K562 (cell line): ENCODE data around the gene PRELID1. TPM values are rescaled to one million over a fixed set of nuclear protein-coding genes. Genes with fewer than 3 reads are reported as not detected.

Source experiments
- ARID2 ChIP-seq: fragments of 450-650 bp; IDR thresholded peaks from 2 replicates; pipeline ENCODE4 v1.6.1; 2017; ENCODE audit warnings: antibody characterized with exemption, mild to moderate bottlenecking
- BRD9 ChIP-seq: fragments of 450-650 bp; IDR thresholded peaks from 2 replicates; pipeline ENCODE4 v1.6.1; 2018; ENCODE audit warnings: low read depth; ENCODE audit not compliant: partially characterized antibody
- EHMT2 ChIP-seq: fragments of 450-650 bp; IDR thresholded peaks from 2 replicates; pipeline ENCODE4 v1.6.1; 2018; ENCODE audit warnings: antibody characterized with exemption
- FOXK2 ChIP-seq, 2 experiments: fragments of 450-650 bp; IDR thresholded peaks in 1 of 2; conservative IDR thresholded peaks in 1 of 2; 2 replicates each; pipeline ENCODE4 v1.6.1; 2016; ENCODE audit warnings: low read depth in 2 of 2, mild to moderate bottlenecking in 1 of 2
- FOXP1 ChIP-seq: sonication (generic); formaldehyde crosslinking; IDR thresholded peaks from 2 replicates; pipeline ENCODE4 v1.8.0; 2022; ENCODE audit warnings: mild to moderate bottlenecking, missing genetic modification reagents
- GTF2E2 ChIP-seq: fragments of 200-800 bp; sonication (Bioruptor generic); IDR thresholded peaks from 2 replicates; pipeline ENCODE4 v1.6.1; 2016; ENCODE audit warnings: missing genetic modification characterization, missing compliant biosample characterization
- HMG20B ChIP-seq: fragments of 250-450 bp; sonication (Bioruptor Pico); IDR thresholded peaks from 2 replicates; pipeline ENCODE4 v1.5.0; 2021; ENCODE audit warnings: mild to moderate bottlenecking
- KAT8 ChIP-seq: fragments of 450-650 bp; IDR thresholded peaks from 2 replicates; pipeline ENCODE4 v1.6.1; 2016; ENCODE audit warnings: low read depth, mild to moderate bottlenecking
- MBD2 ChIP-seq: sonication (generic); IDR thresholded peaks from 2 replicates; pipeline ENCODE4 v1.6.1; 2016; ENCODE audit warnings: low read depth, borderline replicate concordance
- NEUROD1 ChIP-seq: fragments of 150-350 bp; IDR thresholded peaks from 2 replicates; pipeline ENCODE4 v1.6.1; 2014; ENCODE audit warnings: borderline replicate concordance, low read length, low read depth; ENCODE audit not compliant: partially characterized antibody
- PTTG1 ChIP-seq: fragments of 450-650 bp; IDR thresholded peaks from 2 replicates; pipeline ENCODE4 v1.6.1; 2016; ENCODE audit warnings: low read depth, mild to moderate bottlenecking, missing genetic modification characterization, missing compliant biosample characterization
- SAFB2 ChIP-seq: fragments of 200-400 bp; formaldehyde crosslinking; IDR thresholded peaks from 2 replicates; pipeline ENCODE4 v1.6.1; 2018; ENCODE audit warnings: borderline replicate concordance, low read length, low read depth, moderate library complexity; ENCODE audit not compliant: severe bottlenecking
- TCF3 ChIP-seq: sonication (generic); formaldehyde crosslinking; IDR thresholded peaks from 2 replicates; pipeline ENCODE4 v1.4.0; 2020; ENCODE audit warnings: mild to moderate bottlenecking, missing genetic modification reagents
- TOE1 ChIP-seq, 2 experiments: fragments of 450-650 bp in 1 of 2; sonication (generic) in 1 of 2; formaldehyde crosslinking in 1 of 2; IDR thresholded peaks; 2 replicates each; pipeline versions ENCODE4 v1.7.1 to v1.8.0; 2016 to 2022; ENCODE audit warnings: borderline replicate concordance in 2 of 2, mild to moderate bottlenecking in 2 of 2, antibody characterized with exemption in 1 of 2, inconsistent platforms in 1 of 2, low read depth in 1 of 2, missing genetic modification reagents in 1 of 2, moderate library complexity in 1 of 2
- ZBTB1 ChIP-seq: sonication (generic); formaldehyde crosslinking; IDR thresholded peaks from 2 replicates; pipeline ENCODE4 v1.8.1; 2023; ENCODE audit warnings: missing genetic modification reagents, low read depth, mild to moderate bottlenecking, borderline replicate concordance
- ZNF197 ChIP-seq: fragments of 200-800 bp; sonication (Bioruptor generic); IDR thresholded peaks from 2 replicates; pipeline ENCODE4 v1.6.1; 2016; ENCODE audit warnings: low read depth, missing genetic modification characterization, missing compliant biosample characterization
- ZNF408 ChIP-seq: fragments of 250-450 bp; sonication (Bioruptor Pico); IDR thresholded peaks from 2 replicates; pipeline ENCODE4 v1.4.0; 2020; ENCODE audit warnings: low read depth, mild to moderate bottlenecking, moderate library complexity
- polyA plus RNA-seq, 8 experiments: library from polyadenylated mRNA; depleted of rRNA in 4 of 8; stranded (reverse) in 5 of 8; unstranded in 3 of 8; fragments of >200 nt; fragmentation: Nextera tagmentation in 2 of 8; fragmentation: Illumina TruSeq in 1 of 8; extraction: Ambion mirVana in 2 of 8; extraction: Trizol in 1 of 8; gene quantifications; 2 replicates each; pipeline versions ENCODE4 v1.2.1 to v1.2.3, GENCODE V29; 2011 to 2014; ENCODE audit warnings: inconsistent platforms in 1 of 8, missing spikeins in 1 of 8
- total RNA-seq, 7 experiments: library from RNA; depleted of rRNA in 6 of 7; stranded (reverse); fragments of >200 nt in 6 of 7; fragmentation: Illumina TruSeq in 2 of 7; extraction: Trizol in 2 of 7; gene quantifications; 2 replicates each; pipeline versions ENCODE4 v1.2.1 to v1.2.3, GENCODE V29; 2011 to 2021; ENCODE audit warnings: low replicate concordance in 1 of 7
- TF ChIP-seq, protein P1 (sequence below): fragments of 250-450 bp; sonication (Bioruptor Pico); IDR thresholded peaks from 2 replicates; pipeline ENCODE4 v1.4.0; 2020; ENCODE audit warnings: mild to moderate bottlenecking, moderate library complexity
- TF ChIP-seq, protein P2 (sequence below): IDR thresholded peaks from 2 replicates; pipeline ENCODE4 v1.6.1; 2016; ENCODE audit warnings: missing genetic modification characterization, missing compliant biosample characterization
- TF ChIP-seq, protein P3 (sequence below): fragments of 450-650 bp; IDR thresholded peaks from 2 replicates; pipeline ENCODE4 v1.7.1; 2018; ENCODE audit warnings: mild to moderate bottlenecking, low read depth; ENCODE audit not compliant: partially characterized antibody

The PRELID1 gene
- total and polyA plus RNA-seq, 9 of the 15 experiments (the other 6 are each of a cell fraction or from before 2014, with no cell fraction given) = 40.1 to 484 (median 340) TPM

DNA sequence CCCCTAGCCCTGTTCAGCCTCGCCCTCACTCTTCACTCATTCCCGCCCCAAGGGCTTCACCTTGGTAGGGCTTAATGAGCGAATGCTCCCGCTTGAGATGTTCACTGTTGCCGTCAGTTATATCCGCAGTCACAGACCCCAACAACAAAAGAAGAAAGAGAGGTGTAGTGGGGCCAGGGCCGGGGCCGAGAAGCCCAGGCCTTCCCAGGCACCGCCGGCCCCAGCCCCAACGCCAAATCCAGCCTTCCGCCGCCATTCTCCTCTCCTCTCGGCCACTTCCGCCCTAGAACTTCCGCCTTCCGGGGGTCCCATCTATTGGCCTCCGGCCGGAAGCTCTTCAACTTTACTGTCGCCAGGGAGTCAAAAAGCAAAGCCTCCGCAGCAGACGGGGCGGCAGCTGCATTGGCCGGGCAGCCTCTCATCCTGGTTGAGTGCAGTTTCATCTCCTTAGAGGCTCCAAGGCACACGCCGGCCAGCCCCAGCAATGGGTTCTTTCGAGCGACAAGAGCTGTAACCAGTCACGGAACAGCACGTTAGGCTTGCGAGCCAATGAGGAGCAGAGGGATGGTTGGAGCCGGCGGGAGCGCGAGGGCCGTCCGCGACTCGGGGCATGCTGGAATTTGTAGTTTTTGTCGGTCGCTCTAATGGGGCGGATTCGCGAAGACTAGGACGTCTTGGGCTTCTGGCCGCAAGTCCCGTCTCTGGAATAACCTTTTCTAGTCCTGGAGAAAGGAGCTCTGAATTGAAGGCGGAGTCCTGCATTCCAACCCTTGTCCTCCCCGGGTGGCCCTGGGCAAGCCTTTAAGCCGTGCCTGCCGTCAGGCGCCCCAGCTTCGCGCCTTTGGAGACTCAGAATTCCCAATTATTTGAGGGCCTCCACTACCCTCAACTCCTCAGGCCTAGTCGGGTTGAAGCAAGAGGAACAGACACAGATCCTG is 48.1 kb downstream of the PRELID1 start, which contains the start of gene LMAN2 (continued):
- peak; percentile 92; the same call in 1 of the 2 replicates for TF ChIP-seq TOE1 (IDR thresholded peaks at IDR 0.05; ENCODE audit: borderline replicate concordance)
- TF ChIP-seq TOE1 (CRISPR knock-in tag; IDR thresholded peaks at IDR 0.05; ENCODE audit: borderline replicate concordance, low read depth) = 0 out of 2 replicates have a peak, but pooled peaks have one; percentile 51
- no peak for TF ChIP-seq ZNF197 (CRISPR knock-in tag)
- TF ChIP-seq, protein P1, sequence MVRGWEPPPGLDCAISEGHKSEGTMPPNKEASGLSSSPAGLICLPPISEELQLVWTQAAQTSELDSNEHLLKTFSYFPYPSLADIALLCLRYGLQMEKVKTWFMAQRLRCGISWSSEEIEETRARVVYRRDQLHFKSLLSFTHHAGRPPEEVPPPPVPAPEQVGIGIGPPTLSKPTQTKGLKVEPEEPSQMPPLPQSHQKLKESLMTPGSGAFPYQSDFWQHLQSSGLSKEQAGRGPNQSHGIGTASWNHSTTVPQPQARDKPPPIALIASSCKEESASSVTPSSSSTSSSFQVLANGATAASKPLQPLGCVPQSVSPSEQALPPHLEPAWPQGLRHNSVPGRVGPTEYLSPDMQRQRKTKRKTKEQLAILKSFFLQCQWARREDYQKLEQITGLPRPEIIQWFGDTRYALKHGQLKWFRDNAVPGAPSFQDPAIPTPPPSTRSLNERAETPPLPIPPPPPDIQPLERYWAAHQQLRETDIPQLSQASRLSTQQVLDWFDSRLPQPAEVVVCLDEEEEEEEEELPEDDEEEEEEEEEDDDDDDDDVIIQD (CRISPR knock-in tag) = no peak
- TF ChIP-seq FOXK2 (conservative IDR thresholded peaks at IDR 0.05 in 1 of 2, IDR thresholded peaks at IDR 0.05 in 1 of 2; ENCODE audit: low read depth in 2 of 2) = peak; percentile 72 to 77
- peak; percentile 86 for TF ChIP-seq NEUROD1
- no peak for TF ChIP-seq ZNF408
- TF ChIP-seq ZBTB1 (CRISPR knock-in tag) = peak; percentile 23; the same call in 1 of the 2 replicates
- no peak for TF ChIP-seq BRD9
- TF ChIP-seq MBD2 = peak; percentile 99
- TF ChIP-seq, protein P2, sequence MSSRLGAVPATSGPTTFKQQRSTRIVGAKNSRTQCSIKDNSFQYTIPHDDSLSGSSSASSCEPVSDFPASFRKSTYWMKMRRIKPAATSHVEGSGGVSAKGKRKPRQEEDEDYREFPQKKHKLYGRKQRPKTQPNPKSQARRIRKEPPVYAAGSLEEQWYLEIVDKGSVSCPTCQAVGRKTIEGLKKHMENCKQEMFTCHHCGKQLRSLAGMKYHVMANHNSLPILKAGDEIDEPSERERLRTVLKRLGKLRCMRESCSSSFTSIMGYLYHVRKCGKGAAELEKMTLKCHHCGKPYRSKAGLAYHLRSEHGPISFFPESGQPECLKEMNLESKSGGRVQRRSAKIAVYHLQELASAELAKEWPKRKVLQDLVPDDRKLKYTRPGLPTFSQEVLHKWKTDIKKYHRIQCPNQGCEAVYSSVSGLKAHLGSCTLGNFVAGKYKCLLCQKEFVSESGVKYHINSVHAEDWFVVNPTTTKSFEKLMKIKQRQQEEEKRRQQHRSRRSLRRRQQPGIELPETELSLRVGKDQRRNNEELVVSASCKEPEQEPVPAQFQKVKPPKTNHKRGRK = no peak
- TF ChIP-seq SAFB2 = no peak
- 0 out of 2 replicates have a peak, but pooled peaks have one; percentile 13 for TF ChIP-seq GTF2E2 (tag)
- peak; percentile 81 for TF ChIP-seq KAT8
- TF ChIP-seq, protein P3, sequence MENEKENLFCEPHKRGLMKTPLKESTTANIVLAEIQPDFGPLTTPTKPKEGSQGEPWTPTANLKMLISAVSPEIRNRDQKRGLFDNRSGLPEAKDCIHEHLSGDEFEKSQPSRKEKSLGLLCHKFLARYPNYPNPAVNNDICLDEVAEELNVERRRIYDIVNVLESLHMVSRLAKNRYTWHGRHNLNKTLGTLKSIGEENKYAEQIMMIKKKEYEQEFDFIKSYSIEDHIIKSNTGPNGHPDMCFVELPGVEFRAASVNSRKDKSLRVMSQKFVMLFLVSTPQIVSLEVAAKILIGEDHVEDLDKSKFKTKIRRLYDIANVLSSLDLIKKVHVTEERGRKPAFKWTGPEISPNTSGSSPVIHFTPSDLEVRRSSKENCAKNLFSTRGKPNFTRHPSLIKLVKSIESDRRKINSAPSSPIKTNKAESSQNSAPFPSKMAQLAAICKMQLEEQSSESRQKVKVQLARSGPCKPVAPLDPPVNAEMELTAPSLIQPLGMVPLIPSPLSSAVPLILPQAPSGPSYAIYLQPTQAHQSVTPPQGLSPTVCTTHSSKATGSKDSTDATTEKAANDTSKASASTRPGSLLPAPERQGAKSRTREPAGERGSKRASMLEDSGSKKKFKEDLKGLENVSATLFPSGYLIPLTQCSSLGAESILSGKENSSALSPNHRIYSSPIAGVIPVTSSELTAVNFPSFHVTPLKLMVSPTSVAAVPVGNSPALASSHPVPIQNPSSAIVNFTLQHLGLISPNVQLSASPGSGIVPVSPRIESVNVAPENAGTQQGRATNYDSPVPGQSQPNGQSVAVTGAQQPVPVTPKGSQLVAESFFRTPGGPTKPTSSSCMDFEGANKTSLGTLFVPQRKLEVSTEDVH = peak; percentile 99
- TF ChIP-seq EHMT2 = 0 out of 2 replicates have a peak, but pooled peaks have one; percentile 27
- no peak for TF ChIP-seq HMG20B (CRISPR knock-in tag)
- no peak for TF ChIP-seq ARID2
- 0 out of 2 replicates have a peak, but pooled peaks have one; percentile 63 for TF ChIP-seq FOXP1 (CRISPR knock-in tag)
- TF ChIP-seq TCF3 (CRISPR knock-in tag) = no peak; the same call in 1 of the 2 replicates
- no peak for TF ChIP-seq PTTG1 (tag)
